Cardiac muscle cell (in vitro differentiated cells and primary cell): ENCODE data around the gene CXorf66. TPM values are rescaled to one million over a fixed set of nuclear protein-coding genes. Genes with fewer than 3 reads are reported as not detected.
"Not testable (repeated sequence)": the region's sequence is repeated elsewhere in the genome, so short reads cannot be mapped to it uniquely, and the experiment has no call there.

ENCODE experiments used
- DNase-seq, 2 donors: peaks; one replicate each; pipeline versions ENCODE4 v3.0.0 to v3.0.0-alpha.2; 2010 to 2017; ENCODE audit warnings: low read depth in 1 of 2, low spot score in 1 of 2
- H3K27ac ChIP-seq: fragments of 200-600 bp; sonication (generic); 2 replicates; pipeline ENCODE4 v1.5.1; 2016
- H3K27me3 ChIP-seq: fragments of 200-600 bp; sonication (generic); 2 replicates; pipeline ENCODE4 v1.6.0; 2016; ENCODE audit warnings: control low read depth
- H3K36me3 ChIP-seq: fragments of 200-600 bp; sonication (generic); 2 replicates; pipeline ENCODE4 v1.5.1; 2016; ENCODE audit warnings: control low read depth
- H3K4me1 ChIP-seq: fragments of 200-600 bp; sonication (generic); 2 replicates; pipeline ENCODE4 v1.8.1; 2017; ENCODE audit warnings: low read depth, mild to moderate bottlenecking, mixed run types
- H3K4me3 ChIP-seq: fragments of 200-600 bp; sonication (generic); 2 replicates; pipeline ENCODE4 v1.5.1; 2016; ENCODE audit warnings: mild to moderate bottlenecking
- H3K9me3 ChIP-seq: fragments of 200-600 bp; sonication (generic); 2 replicates; pipeline ENCODE4 v1.5.1; 2017; ENCODE audit warnings: low read depth, mild to moderate bottlenecking, control low read depth
- polyA plus RNA-seq: library from polyadenylated mRNA; unstranded; fragments of >200 nt; fragmentation: Nextera tagmentation; extraction: Ambion mirVana; gene quantifications from 2 replicates; pipeline ENCODE4 v1.2.1, GENCODE V29; 2016
- total RNA-seq: library from RNA; depleted of rRNA; stranded (reverse); fragments of >200 nt; gene quantifications from 2 replicates; pipeline ENCODE4 v1.2.3, GENCODE V29; 2016
- TF ChIP-seq, protein P1 (sequence below): IDR thresholded peaks from 2 replicates; pipeline ENCODE4 v1.5.1; 2012; ENCODE audit warnings: low read depth, mild to moderate bottlenecking, low read length

Gene CXorf66
- total and polyA plus RNA-seq, 2 experiments from 2014 or later: not detected

DNA sequence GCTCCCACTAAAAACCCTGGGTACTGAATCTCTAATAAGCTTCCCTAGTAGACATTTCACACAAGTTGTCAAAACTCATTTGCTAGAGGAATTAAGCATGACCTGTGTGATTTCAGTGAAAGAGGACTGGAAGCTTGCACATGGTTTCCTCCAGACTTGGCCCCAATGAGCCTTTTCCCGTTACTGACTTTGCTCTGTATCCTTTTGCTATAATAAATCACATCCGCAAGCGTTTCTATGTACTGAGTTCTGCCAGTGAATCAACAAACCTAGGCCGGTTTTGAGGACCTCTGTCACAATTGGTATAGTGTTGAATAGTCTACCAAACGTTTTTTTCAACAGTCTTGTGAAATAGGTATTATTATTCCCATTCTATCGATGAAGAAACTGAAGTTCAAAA is 40.6 kb downstream of the CXorf66 start:
- H3K36me3 ChIP-seq: no peaks in the 10 kb centered on the region
- no peak for DNase-seq
- H3K9me3 ChIP-seq: no peaks in the 10 kb centered on the region
- TF ChIP-seq, protein P1, sequence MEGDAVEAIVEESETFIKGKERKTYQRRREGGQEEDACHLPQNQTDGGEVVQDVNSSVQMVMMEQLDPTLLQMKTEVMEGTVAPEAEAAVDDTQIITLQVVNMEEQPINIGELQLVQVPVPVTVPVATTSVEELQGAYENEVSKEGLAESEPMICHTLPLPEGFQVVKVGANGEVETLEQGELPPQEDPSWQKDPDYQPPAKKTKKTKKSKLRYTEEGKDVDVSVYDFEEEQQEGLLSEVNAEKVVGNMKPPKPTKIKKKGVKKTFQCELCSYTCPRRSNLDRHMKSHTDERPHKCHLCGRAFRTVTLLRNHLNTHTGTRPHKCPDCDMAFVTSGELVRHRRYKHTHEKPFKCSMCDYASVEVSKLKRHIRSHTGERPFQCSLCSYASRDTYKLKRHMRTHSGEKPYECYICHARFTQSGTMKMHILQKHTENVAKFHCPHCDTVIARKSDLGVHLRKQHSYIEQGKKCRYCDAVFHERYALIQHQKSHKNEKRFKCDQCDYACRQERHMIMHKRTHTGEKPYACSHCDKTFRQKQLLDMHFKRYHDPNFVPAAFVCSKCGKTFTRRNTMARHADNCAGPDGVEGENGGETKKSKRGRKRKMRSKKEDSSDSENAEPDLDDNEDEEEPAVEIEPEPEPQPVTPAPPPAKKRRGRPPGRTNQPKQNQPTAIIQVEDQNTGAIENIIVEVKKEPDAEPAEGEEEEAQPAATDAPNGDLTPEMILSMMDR: no peak
- H3K27me3 ChIP-seq: no peaks in the 10 kb centered on the region
- no peak overlapping the region for H3K27ac ChIP-seq
- H3K4me3 ChIP-seq: no peak overlapping the region
- H3K4me1 ChIP-seq: no peaks in the 10 kb centered on the region

DNA sequence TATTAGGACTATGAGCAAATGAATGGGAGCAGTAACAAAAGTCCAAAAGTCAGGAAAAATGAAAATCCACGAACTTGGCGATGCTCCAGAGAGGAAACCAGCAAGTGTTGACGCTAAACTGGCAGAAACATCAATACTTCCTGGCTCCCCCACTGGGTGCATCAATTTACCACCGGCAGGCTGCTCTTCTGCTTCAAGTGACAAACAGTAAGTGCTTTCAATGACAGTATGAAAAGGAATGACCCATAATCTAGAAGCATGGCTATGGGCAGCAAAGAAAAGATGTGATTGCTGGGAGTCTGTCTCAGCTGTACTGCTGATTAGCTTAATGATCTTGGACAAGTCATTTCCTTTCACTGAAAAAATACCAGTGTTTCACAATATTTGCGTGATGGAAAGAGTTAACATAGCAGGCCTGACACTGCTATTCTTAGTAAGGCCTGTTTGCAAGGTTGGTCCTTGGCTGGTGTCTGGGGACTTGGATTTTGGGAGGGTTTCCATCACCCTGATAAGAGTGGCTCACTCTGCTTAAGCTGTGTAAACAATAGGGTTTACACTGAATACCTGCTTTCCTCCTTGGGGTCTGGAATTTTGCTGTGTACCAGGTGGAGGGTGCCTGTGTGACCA is 41.1 kb downstream of the CXorf66 start:
- H3K4me1 ChIP-seq: no peaks in the 10 kb centered on the region
- DNase-seq: peak in 1 of 2 donors; percentile 10
- H3K27me3 ChIP-seq: no peaks in the 10 kb centered on the region
- no peaks in the 10 kb centered on the region for H3K36me3 ChIP-seq
- H3K9me3 ChIP-seq: no peaks in the 10 kb centered on the region
- no peak overlapping the region for H3K27ac ChIP-seq
- TF ChIP-seq, protein P1: no peak
- H3K4me3 ChIP-seq: no peak overlapping the region

DNA sequence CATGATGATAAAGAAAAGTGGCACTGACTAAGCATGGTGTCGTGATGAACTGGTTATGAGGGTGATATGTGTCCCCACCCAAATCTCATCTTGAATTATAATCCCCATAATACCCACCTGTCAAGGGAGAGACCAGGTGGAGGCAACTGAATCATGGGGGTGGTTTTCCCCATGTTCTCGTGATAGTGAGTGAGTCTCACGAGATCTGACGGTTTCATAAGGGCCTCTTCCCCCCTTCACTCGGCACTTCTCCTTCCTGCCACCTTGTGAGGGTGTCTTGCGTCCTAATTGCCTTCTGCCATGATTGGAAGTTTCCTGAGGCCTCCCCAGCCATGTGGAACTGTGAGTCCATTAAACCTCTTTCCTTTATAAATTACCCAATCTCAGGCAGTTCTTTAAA is 44.2 kb downstream of the CXorf66 start:
- H3K27ac ChIP-seq, H3K4me1 ChIP-seq, DNase-seq, H3K4me3 ChIP-seq, H3K27me3 ChIP-seq, H3K9me3 ChIP-seq, H3K36me3 ChIP-seq: not testable (repeated sequence)

DNA sequence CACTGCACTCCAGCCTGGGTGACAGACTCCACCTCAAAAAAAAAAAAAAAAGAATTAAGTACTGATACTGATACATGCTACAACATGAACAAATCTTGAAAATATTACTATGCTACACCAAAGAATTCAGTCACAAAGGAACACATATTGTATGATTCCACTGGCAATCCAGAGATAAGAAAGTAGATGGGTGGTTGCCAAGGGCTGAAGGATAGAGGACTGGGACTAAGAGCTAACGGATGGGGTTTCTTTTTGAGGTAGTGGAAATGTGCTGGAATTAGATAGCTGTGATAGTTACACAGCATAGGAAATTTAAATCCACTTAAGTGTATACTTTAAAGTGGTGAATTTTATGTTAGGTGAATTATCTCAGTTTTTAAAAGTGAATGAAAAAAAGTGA is 45.0 kb downstream of the CXorf66 start:
- TF ChIP-seq, protein P1: no peak
- H3K4me3 ChIP-seq: no peak overlapping the region
- H3K36me3 ChIP-seq: no peaks in the 10 kb centered on the region

DNA sequence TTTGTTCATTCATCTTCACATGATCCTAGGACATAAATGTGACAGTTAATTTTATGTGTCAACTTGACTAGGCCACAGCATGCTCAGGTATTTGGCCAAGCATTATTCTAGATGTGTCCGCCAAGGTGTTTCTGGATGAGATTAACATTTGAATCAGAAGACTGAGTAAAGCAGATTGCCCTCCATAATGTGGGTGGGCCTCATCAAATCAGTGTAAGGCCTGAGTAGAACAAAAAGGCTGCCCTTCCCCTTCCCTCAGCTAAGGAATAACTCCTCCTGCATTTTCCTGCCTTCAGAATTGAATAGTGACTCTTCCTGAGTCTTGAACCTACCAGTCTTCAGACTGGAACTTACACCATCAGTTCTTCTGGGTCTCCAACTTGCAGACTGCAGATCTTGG is 50.9 kb downstream of the CXorf66 start:
- Histone ChIP-seq H3K4me3 (no peak overlapping the region), H3K36me3 (no peaks in the 10 kb centered on the region), H3K9me3 (no peaks in the 10 kb centered on the region), H3K4me1 (no peaks in the 10 kb centered on the region), H3K27ac (no peak overlapping the region), H3K27me3 (no peaks in the 10 kb centered on the region)
- DNase-seq: no peak
- TF ChIP-seq, protein P1: no peak

More for the DNA sequence above, 45.0 kb downstream of the CXorf66 start:
- H3K27me3 ChIP-seq: no peaks in the 10 kb centered on the region
- H3K27ac ChIP-seq: no peak overlapping the region
- DNase-seq: peak in 1 of 2 donors; percentile 53
- H3K4me1 ChIP-seq: no peaks in the 10 kb centered on the region
- no peaks in the 10 kb centered on the region for H3K9me3 ChIP-seq

DNA sequence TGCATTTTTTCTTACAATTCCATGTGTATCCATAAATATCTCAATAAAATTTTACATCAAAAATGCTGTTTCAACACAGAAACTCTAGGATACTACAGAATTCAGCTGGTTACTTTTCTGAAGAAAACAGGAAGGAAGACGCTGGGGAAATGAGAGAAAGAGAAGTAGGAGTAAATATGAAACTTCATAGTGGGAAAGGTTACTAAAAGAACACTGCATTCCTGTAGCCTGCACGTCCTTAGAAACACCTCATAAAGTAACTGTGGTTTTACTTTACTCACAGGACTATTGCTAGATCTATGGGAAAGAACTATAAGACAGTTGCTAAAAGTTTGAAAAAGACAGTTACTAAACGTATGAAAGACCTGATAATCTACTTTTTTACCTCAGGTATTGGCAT is 55.6 kb downstream of the CXorf66 start:
- TF ChIP-seq, protein P1: no peak
- no peak for DNase-seq
- Histone ChIP-seq H3K27me3 (no peaks in the 10 kb centered on the region), H3K27ac (no peak overlapping the region), H3K36me3 (no peaks in the 10 kb centered on the region), H3K4me3 (no peak overlapping the region), H3K4me1 (no peaks in the 10 kb centered on the region), H3K9me3 (no peaks in the 10 kb centered on the region)
